Fibroblast of peridontal ligament (primary cell): Measurements from ENCODE around the gene MAP2.

Experiments used
- DNase-seq: peaks from one replicate; pipeline ENCODE4 v3.0.0-alpha.2; 2010; ENCODE audit errors: extremely low read depth

MAP2 gene

GRCh38 chr2:209644842-209645241 lies 221.0 kb downstream of the MAP2 start:
- DNase-seq: no peak

GRCh38 chr2:209648714-209649113 lies 224.9 kb downstream of the MAP2 start:
- DNase-seq: peak; percentile 14

DNA sequence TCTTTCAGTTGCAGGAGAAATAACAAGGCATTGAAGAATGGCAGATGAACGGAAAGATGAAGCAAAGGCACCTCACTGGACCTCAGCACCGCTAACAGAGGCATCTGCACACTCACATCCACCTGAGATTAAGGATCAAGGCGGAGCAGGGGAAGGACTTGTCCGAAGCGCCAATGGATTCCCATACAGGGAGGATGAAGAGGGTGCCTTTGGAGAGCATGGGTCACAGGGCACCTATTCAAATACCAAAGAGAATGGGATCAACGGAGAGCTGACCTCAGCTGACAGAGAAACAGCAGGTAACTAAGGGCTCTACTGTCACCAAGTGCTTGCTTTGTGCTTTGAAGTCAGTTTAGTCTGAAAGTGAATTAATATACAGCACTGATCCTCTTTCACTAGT lies 229.3 kb downstream of the MAP2 start:
- DNase-seq: no peak

DNA sequence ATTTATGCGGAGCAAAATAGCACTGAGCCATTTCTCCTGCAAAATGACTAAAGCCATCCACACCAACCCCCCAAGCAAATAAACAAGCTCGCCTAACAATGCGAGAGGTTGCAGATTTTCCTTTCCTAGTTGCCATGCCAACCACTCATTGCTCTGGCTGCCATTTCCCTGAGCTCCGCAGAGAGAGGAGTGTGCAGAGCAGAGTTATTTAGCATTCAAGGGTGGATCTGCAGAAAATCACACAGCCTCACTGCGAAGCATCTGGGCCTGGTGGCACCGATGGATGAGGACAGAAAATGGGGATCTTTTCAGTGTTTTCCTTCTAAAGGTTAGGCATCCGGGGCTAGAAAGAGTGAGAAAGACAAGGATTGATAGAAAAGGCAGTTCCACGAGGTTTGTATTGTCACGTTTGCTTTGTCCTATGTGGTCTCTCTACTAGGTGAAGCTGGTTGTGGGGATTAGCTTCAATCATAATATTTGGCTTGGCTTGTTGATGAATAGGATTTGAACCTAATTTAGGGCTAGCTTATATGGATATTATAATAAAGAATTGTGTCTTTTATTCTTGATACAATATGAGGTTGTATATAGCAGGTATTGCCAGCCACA lies 237.5 kb downstream of the MAP2 start:
- no peak for DNase-seq

DNA sequence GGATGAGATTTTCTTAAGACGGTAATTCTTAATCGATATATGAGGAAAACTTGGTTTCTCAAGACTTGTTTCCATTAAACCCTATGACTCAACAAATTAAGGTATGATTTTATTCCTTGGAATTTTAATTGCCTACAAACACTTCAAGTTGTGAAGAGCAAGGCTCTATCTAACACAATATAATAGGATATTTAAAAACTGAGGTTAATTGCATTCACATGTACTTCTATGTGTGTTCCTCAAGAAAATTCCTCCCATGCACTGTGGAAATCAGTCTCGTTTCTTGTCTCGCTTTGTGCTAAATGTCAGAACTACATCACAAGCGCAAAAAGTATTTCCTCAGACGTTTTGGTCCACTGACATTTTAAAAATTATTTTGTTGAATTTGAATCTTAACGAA lies 238.2 kb downstream of the MAP2 start:
- no peak for DNase-seq

DNA sequence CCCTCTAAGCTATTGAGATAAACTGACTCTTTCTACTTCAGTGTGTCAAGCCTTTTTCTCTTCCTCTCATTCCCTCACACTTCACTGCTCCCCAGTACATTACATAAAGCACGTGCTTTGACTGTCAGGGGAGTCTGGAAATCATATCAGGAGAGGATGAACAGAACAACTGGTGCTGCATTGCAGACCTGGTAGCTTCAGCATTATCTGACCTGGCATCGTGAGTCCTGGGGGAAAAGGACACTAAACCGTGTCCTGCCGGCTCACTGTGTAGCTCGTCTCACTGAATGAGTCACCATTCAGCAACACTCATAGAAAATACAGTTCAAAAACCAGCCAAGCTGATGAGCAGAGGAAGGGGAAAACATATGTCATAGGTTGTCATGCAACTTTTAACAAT lies 239.3 kb downstream of the MAP2 start:
- DNase-seq: no peak

GRCh38 chr2:209663656-209664055 lies 239.8 kb downstream of the MAP2 start:
- DNase-seq: no peak

DNA sequence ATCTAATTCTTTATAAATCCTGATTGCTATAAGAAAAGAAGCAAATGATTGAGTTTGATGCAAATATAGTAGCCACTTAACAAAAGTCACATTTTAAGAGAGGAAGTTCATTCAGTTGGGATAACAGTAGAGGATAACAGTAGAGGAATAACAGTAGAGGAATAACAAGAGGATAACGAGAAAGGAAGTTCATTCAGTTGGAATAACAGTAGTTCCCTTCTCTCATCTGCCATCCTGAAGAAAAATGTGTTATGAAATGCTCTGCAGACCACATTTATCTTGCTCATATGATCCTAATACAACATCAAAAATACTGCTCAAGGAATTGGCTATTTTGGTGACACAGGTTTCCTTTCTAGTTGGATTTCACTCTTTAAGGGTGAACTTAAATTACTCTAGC lies 242.4 kb downstream of the MAP2 start:
- DNase-seq: no peak

DNA sequence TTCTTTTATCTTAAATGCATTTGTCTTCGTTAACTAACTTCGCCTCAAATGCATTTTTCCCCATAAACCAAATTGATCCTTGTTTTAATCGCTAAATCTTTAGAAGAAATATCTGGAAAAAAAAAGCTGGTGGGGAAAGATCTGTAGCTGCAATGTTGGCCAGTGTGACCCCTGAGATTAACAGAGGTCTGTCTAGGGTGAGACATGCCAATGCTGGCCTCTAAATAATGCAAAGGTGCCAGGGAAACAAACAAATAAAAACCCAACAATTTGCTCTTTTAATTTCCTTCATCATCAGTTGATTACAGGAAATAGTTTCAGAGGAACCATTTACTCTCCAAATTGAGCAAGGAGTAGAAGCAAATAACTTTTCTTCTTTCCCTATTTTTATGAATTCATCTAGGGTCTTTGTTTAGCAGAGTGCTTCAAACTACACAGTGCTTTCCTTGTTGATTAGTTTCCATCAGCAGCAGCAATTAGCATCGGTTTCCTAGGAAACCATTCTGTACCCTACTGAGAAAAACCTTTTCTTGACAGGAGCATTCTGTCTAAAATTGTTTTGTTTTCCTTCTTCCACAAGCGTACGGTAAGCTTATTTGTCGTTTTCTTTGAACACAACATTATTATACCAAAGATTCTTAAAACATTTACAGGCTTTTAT lies 247.3 kb downstream of the MAP2 start:
- no peak for DNase-seq

DNA sequence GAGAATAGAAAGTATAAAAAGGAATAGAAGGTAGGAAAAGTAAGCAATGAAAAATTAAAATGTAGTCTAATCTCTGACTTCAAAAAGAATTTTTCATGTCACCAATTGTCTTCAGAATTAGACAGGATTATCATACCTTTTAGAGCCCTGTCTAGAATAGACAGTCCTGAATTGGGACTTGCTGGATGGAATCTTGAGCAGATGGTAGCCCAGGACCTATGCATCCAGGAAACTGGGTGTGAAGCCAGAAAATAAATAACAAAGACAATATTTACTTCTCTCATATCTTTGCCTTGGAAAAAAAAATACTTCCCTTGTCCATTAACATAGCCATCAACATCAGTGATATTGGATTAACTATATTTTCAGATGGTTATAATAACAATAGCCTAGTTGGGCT lies 250.0 kb downstream of the MAP2 start:
- DNase-seq: no peak

- no peak for DNase-seq
Observed at GRCh38 chr2:209680596-209680995, 256.7 kb downstream of the MAP2 start.

DNA sequence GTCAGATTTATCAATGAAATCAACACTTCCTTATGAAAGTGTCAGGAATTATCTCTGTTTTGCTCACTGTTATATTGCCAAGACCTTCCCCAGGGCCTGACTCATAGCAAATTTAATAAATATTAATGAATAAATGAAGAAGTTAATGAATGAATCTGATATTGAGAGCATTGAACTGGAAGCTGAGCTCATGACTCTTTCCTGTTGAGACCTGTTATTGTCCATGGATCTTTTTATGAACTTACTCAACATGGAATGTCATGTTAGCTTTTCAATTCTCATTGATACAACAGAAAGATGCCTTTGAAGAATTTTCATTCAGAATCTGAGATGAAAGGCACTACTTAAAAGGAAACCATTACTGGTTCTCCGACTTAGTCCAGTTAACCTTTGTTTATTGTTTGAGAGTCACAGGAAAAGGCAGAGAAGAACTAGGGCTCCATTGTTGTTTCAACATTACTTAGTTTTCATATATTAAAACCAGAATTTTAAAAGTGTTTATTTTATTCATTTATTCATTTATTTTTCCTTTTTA lies 257.4 kb downstream of the MAP2 start:
- DNase-seq: no peak

DNA sequence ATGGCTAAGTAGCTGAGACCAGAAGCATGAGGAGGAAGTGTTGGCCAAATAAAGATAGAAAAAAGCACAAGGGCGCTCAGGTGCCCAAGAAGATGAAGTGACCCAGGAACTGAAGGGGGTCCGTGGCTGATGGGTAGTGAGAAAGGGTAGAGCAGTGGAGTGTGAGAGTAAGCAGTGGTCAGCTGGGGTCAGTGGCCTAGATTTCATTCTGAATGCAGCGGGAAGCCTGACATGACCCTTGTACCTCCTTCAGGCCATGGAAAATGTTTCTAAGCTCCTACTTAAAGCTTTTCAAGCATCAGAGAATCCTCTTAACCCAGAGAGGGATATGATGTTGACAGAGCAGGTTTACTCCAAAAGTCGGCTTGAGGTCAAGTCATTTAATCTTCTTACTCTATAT lies 258.8 kb downstream of the MAP2 start:
- DNase-seq: no peak

- no peak for DNase-seq
Observed at GRCh38 chr2:209685340-209685739, 261.5 kb downstream of the MAP2 start.

- DNase-seq: no peak
Observed at GRCh38 chr2:209685963-209686362, 262.1 kb downstream of the MAP2 start.

DNA sequence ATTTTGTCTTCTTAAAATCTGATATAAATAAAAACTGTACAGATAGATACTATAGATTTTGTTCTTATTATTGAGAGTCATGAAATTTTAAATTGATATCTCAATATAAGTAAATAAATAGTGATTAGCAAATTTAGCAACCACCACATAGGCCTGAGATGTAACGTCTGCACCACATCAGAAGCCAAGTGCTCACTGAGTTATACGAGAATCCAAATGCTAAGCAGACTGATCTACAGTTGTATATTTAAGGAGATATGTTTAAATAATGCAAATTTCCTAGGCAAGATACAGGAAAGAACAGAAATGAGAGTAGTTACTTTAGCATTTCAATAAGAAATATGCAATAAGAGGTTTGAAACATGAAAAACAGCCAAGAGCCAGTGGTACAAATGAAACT lies 262.6 kb downstream of the MAP2 start:
- DNase-seq: no peak

DNA sequence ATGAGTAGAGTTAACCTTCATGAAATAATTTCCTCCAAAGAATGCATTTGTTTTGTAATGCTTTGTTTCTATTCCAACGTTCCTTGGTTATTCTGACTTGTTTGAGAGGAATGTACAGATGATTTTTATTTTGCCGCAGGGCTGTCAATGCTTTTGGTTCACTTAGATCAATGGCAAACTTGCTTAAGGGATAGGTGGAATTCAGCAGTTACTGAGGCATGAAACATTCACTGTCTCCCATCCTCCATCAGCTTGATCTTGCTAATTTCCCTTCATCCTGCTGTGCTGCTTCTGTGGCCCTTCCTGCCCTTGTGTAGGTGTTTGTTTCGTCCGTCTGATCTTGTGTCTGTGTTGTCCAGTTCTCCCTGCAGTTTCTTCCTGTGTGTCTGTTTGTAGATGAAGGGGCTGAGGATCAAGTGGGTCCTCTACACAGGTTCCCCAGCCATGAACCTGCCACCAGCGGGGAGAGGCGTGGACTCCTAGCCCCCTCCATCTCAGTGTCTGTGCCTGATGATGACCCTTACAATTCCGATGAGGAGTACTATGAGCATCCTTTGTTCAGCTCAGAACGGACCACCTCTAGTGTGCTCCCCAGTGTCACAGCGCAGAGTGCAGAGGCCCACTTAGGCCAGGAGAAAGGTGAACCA lies 263.6 kb downstream of the MAP2 start:
- no peak for DNase-seq

- DNase-seq: no peak
Observed at GRCh38 chr2:209688385-209688784, 264.5 kb downstream of the MAP2 start.

DNA sequence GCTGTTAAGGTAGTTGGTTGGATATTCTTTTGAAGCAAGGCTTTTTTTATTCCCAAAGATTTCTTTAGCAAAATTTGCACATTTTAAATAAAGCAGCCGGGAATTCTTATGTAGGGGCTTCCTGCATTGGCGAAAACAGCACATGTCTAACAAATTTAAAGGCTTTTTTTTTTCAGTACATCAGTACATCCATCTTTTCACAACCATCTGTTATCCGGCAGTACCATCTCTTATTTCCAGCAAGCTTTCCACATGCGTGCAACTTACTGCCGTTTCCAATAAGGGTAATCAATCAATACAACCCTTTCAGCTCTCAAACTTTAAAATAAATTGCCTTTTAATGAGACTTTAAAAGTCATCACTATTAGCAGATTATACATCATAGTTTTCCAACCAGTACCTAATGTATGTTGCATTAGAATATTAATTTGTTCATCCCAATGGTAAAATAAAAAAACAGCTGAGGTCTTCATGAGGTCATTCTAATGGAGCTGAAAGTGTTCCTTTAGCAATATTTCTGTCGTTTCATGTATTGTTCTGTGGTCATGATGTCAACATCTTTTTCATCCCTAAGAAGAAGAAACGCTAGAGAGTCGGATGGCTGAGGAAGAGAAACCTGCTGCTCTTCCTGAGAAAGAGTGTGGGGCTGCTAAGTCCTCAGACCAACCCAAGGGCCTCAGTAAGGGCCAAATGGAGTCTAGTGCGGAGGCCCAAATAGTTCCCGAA lies 266.3 kb downstream of the MAP2 start:
- DNase-seq: no peak

GRCh38 chr2:209694748-209695147 lies 270.9 kb downstream of the MAP2 start:
- no peak for DNase-seq

GRCh38 chr2:209696836-209697711 lies 273.2 kb downstream of the MAP2 start:
- DNase-seq: no peak

DNA sequence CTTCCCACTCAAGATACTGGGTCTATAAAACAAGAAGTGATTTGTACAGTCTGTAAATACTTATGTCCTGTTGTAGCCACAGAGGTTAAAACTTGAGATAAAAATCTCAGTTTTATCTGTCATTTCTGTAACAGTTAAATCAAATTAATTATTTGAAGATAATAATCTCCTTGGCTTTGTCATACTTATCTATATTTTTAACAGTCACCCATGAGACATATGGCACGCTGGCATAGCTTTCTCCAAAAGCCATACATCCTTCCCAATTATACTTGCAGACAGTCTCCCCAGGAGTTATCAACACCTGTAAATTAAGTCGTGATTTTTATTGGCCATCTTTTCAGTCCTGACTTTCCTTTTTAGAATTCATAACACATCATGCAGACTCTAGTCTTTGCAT lies 278.9 kb downstream of the MAP2 start:
- DNase-seq: no peak
